ENCODE results near the gene PAEP. TPM values are rescaled to one million over a fixed set of nuclear protein-coding genes. Genes with fewer than 3 reads are reported as not detected.

The PAEP gene
- total RNA-seq, 4 donors from 2014 or later, result not detected

GRCh38 chr9:135547756-135548736 lies 13.5 kb upstream of the PAEP start:
- no peak for TF ChIP-seq CTCF (IDR thresholded peaks at IDR 0.05; ENCODE audit: low read depth)

GRCh38 chr9:135550344-135550918 lies 11.1 kb upstream of the PAEP start:
- no peak for TF ChIP-seq CTCF (IDR thresholded peaks at IDR 0.05; ENCODE audit: low read depth)

- TF ChIP-seq CTCF (IDR thresholded peaks at IDR 0.05; ENCODE audit: low read depth), result no peak
Observed at GRCh38 chr9:135551031-135551430, 10.5 kb upstream of the PAEP start.

- TF ChIP-seq CTCF (IDR thresholded peaks at IDR 0.05; ENCODE audit: low read depth), result no peak
Observed at GRCh38 chr9:135551456-135551855, 10.1 kb upstream of the PAEP start.

GRCh38 chr9:135552021-135552697 lies 9.4 kb upstream of the PAEP start:
- no peak for TF ChIP-seq CTCF (IDR thresholded peaks at IDR 0.05; ENCODE audit: low read depth)

- TF ChIP-seq CTCF (IDR thresholded peaks at IDR 0.05; ENCODE audit: low read depth), result no peak
Observed at GRCh38 chr9:135552698-135553171, 8.8 kb upstream of the PAEP start.

- no peak for TF ChIP-seq CTCF (IDR thresholded peaks at IDR 0.05; ENCODE audit: low read depth)
Observed at GRCh38 chr9:135554718-135555117, 6.8 kb upstream of the PAEP start.
